ENCODE data around the gene RGS17.
"Not testable (repeated sequence)": the region's sequence is repeated elsewhere in the genome, so short reads cannot be mapped to it uniquely, and the experiment has no call there.

The RGS17 gene

DNA sequence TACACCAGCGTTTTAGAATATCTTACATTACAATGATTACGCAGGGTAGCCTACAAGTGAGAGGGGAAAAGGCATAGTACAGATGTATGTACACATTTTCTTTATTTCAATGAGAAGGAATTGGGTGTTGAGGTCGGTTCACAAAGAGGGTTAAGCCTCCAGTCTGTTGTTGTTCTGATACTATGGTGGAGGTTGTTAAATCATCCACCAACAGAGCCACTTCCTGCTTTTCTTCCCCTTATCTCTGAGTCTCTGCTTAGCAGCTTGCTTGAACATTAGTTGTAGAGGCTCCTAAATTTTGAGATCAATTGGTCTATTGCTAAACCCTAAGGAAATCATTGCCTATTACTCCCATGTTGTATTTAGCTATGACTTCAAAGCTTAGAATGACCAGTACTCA, 7.3 kb downstream of the RGS17 start:
- no peak for DNase-seq

DNA sequence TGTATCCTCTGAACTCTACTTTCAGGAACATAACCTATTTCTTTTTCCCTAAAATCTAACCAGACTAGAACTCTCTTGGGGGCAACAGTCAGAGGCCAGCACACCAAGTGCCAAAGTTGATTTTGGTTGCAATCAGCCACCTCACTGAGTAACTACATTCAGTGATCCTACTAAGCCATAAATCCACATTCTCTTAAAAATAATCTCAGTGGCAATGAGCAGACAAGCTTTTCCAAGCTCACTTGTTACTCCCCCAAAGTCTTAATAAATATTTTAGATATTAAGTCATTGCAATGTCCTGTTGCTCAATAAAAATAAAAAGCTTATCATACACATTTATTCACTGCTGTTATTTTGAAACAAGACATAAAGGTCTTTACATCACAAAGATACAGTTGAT, 9.8 kb downstream of the RGS17 start:
- DNase-seq: no peak

- no peak for DNase-seq
These were observed 12.8 kb downstream of the RGS17 start for GRCh38 chr6:153117986-153118879.

DNA sequence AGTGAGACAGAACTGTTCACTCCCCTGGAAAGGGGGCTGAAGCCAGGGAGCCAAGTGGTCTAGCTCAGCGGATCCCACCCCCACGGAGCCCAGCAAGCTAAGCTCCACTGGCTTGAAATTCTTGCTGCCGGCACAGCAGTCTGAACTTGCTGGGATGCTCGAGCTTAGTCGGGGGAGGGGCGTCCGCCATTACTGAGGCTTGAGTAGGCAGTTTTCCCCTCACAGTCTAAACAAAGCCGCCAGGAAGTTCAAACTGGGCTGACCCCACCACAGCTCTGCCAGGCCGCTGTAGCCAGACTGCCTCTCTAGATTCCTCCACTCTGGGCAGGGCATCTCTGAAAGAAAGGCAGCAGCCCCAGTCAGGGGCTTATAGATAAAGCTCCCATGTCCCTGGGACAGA, 20.0 kb downstream of the RGS17 start:
- not testable (repeated sequence) for DNase-seq

DNA sequence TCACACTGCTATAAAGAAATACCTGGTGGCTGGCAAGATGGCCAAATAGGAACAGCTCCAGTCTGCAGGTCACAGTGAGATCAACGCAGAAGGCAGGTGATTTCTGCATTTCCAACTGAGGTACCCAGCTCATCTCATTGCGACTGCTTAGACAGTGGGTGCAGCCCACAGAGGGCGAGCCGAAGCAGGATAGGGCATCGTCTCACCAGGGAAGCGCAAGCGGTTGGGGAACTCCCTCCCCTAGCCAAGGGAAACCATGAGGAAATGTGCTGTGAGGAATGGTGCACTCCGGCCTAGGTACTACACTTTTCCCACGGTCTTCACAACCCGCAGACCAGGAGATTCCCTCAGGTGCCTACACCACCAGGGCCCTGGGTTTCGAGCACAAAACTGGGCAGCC, 20.5 kb downstream of the RGS17 start:
- not testable (repeated sequence) for DNase-seq

- DNase-seq: no peak
These were observed 22.8 kb downstream of the RGS17 start for GRCh38 chr6:153108315-153108714.

- DNase-seq: no peak
These were observed 25.1 kb downstream of the RGS17 start for GRCh38 chr6:153106021-153106420.

DNA sequence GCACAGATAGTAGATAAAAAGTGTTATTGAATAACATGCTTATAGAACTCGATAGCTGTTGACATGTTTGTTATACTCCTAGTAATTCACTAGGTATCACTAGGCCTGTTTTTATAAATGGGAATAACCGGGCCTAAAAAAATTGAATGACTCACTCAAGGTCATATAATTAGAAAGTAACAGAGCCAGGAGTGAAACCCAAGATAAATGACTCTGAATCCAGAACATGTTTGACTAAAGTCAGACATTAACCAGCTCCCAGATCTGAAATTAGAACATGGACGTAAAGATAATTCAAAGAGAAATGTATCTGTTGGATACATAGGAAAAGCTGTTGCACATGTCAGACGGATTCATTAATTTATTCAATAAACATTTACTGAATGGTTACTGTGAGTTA, 26.9 kb downstream of the RGS17 start:
- DNase-seq: no peak

- no peak for DNase-seq
These were observed 27.8 kb downstream of the RGS17 start for GRCh38 chr6:153103319-153103655.

GRCh38 chr6:153102605-153103318, 28.3 kb downstream of the RGS17 start:
- DNase-seq: no peak

DNA sequence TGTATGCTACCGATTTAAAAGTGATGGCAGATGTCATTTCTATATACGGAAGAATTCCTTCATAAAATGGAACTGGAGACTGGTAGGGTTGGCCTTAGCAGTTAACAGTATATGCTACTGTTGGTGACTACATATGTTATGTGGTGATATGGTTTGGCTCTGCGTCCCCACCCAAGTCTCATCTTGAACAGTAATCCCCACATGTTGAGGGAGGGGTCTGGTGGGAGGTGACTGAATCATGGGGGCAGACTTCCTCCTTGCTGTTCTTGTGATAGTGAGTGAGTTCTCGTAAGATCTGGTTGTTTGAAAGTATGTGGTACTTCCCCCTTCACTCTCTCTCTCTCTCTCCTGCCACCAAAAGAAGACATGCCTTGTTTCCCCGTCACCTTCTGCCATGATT, 29.6 kb downstream of the RGS17 start:
- DNase-seq: no peak

- no peak for DNase-seq
These were observed 31.4 kb downstream of the RGS17 start for GRCh38 chr6:153099636-153100035.

DNA sequence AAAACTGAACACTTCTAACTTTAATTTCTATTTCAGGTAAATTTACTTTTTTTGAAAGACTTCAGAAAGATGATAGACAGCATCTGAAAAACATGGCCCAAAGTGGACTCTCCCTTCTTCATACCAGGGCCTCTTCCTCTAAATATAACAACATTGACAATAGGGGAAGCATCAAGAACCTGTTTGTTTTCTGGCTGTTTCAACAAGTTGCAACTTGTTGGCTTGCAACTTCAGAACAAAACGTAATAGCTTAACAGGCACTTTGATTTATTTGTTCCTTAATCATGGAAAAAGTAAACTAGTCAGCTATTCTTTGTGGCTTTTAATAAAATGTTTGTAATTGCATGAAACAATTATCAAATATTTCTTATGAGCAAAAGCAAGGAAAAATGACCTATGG, 34.3 kb downstream of the RGS17 start:
- no peak for DNase-seq

DNA sequence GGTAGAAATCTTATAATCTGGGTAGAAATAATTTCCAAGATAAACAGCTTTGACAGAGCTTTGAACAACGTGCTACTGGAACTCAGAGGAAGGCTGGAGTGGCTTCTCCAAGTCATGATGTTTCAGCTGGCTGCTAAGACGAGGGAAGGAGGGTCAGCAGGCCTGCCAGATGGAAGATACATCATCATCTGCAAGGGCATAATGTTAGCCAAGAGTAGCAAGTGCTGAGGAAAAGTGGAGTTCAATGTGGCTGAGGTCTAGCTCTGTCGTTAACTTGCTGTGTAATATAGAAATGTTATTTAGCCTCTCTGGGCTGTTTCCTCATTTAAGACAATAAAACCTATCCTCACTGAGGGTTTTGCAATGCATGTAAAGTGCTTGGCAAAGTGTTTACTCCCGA, 35.1 kb downstream of the RGS17 start:
- DNase-seq: no peak

DNA sequence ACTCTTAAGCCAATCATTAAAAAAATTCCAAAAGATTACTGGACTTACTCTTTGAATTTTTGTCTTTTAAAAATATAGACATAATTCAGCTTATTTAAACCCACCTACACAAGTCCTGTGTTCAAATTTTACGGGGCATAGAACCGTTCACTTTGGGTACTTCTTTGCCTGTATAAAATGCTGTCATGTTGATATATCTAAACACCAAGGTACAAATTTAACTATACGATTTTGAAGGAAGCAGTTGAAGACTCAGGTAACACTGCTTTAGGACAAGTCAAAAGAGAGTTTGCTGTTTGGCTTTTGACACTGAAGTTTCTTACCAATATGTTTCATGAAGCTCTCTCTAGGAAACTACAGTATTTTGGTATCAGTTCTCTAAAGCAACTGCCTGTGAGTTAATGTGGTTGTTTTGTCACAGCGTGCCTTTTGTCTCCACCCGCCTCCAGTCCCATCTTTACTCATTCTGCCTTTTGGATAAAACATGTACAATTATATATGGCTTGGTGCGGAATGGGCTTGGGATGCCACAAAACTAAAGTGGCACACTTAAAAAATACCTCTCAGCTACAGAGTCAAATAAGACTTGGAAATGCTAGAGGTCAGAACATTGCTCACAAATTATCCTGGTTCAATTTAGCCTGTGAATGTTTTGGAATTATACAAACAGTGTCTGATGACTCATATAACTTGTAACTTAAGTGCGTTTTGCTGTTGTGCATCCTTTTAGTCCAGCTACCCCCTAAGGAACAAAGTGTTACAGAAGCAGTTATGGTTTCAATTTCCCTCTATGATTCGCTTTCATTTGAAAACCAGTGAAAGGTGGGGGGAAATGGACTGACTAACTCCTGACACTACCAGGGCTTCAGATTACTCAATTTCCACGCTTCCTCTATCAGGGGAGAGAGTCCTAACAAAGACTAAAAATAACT, 38.7 kb downstream of the RGS17 start:
- no peak for DNase-seq

- no peak for DNase-seq
These were observed 40.7 kb downstream of the RGS17 start for GRCh38 chr6:153090241-153090930.

GRCh38 chr6:153088796-153089195, 42.3 kb downstream of the RGS17 start:
- DNase-seq: no peak

GRCh38 chr6:153087436-153087835, 43.6 kb downstream of the RGS17 start:
- no peak for DNase-seq

DNA sequence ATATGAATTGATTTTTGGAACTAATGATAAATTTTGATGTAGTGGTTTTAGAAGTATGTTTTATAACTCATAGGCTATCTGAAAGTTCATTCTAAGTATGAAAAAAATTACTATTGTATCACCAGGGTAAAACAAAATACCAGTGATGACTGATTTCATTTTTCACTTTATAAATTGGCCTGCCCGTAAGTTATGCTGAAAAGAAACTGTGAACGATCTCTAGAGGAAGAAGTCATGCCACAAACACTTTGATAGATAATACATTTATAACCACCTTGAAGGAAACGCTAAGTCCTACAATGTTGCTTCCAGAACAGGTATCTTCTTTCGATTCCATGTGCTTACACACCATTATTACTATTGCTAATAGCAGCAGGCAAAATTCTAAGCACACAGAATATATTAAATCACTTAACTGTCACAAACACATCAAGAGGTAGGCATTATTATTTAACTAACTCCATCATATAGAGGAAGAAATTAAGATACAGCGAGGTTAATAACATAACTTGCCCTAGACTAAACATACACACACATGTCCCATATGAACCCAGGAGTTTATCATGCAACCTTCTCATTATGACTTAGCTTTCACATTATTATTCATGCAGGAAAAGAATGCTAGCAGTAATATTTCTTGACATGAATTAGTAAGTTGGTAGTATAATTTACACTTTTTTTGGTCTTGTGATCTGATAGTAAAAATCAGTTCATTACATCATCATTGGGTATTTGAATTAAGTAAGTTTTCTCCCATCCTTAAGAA, 44.7 kb downstream of the RGS17 start:
- no peak for DNase-seq

DNA sequence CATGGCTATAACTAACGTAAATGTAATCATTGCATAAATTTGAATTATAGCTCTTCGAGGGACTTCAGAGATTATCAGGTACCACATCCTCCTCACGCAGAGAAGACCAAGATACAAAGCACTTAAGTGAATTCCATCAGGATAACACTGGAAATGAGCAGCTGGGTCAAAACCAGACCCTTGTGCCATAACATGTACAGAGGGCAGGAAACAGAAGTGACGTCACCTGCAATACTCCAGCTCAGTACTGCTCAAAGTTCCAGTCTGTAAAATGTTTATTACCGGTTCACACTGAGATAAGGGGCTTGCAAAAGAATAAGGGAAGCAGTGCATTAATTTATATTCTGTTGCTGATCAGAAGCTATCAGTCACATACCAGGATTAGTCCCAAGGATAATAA, 45.8 kb downstream of the RGS17 start:
- no peak for DNase-seq

- no peak for DNase-seq
These were observed 46.7 kb downstream of the RGS17 start for GRCh38 chr6:153084393-153084792.

GRCh38 chr6:153083869-153084268, 47.2 kb downstream of the RGS17 start:
- DNase-seq: no peak
